GDM1 (cell line): ENCODE results near the gene GARNL3.

Source experiments
- DNase-seq: peaks from one replicate; lab custom pipeline; 2025; lab: John Stamatoyannopoulos, UW

GARNL3 gene, protein sequence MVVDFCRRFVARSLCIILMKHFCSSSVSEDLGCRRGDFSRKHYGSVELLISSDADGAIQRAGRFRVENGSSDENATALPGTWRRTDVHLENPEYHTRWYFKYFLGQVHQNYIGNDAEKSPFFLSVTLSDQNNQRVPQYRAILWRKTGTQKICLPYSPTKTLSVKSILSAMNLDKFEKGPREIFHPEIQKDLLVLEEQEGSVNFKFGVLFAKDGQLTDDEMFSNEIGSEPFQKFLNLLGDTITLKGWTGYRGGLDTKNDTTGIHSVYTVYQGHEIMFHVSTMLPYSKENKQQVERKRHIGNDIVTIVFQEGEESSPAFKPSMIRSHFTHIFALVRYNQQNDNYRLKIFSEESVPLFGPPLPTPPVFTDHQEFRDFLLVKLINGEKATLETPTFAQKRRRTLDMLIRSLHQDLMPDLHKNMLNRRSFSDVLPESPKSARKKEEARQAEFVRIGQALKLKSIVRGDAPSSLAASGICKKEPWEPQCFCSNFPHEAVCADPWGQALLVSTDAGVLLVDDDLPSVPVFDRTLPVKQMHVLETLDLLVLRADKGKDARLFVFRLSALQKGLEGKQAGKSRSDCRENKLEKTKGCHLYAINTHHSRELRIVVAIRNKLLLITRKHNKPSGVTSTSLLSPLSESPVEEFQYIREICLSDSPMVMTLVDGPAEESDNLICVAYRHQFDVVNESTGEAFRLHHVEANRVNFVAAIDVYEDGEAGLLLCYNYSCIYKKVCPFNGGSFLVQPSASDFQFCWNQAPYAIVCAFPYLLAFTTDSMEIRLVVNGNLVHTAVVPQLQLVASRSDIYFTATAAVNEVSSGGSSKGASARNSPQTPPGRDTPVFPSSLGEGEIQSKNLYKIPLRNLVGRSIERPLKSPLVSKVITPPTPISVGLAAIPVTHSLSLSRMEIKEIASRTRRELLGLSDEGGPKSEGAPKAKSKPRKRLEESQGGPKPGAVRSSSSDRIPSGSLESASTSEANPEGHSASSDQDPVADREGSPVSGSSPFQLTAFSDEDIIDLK

DNA sequence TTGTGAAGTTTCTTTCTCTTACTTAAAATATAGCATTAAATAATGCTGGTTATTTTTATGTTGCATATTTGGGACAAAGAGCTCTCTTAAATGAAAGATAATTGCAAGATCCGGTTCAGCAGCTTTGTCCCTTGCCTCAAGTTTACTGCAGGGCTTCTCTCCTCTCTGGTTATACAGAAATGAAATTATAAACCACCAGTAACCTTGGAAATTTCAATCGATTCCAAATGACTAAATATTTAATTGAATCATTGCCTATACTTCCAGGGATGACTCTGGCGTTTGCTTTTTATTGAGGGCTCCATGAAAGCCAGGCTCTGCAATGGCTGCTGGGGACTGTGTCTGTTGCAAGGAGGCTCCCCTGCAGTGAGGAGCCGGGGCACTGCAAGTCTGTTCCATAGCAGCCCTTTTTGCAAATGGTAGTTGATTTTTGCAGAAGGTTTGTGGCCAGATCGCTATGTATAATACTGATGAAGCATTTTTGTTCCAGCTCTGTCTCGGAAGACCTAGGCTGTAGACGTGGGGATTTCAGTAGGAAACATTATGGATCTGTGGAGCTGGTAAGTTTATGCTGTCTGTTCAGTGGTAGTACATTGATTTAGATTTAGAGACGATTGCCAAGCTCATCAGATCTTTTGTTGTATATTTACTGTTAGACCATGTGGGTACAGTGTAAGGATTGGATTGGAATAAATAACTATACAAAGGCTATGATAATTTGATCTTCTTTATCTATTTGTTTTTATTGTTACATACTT, at the start of gene GARNL3:
Gene GARNL3 (plus strand): TSS at position 313 of the 758 bp plus-strand sequence. CDS start 104 bp downstream, at position 417.
- DNase-seq = no peak

DNA sequence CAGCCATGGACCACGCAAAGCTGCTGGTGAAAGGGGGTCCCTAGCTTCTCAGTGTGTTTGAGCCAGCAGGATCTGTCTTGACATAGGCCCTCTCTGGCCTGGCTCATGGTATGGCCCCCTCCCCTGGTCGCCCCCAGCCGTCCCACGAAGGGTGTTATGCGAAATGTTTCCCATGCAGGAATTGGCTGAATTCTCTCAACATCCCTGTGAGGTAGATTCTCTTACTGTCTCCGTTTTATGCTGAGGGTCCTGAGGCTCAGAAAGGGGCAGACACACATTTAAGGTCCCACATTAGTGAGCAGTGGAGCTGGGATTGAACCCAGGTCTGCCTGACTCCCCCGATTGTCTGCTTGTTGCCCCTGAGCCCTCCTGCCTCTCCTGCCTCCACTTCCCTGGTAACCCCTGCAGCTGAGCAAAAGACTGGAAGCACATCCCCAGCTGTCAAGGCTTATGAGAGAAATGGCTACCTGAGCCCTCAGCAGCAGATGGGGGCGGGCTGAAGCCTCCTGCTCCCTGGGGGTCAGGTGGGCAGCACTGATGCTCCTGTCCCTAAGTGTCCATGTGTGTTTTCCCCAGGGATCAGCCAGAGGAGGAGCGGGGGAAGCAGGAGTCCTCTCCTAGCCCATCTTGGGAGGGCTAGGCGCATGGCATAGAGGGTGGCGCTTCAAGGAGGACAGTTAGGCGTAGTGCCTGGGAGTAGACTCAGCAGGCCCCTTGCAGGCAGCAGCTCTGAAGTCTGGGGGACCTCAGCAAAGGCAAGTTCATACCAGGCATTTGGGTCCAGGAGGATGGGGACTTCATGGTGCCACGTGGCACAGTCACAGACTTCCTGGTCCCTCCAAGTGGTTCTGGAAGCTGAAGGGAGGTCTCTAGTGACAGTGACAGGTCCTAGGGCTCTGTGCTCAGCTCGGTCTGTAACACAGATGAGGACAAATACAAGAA, 49.0 kb upstream of the GARNL3 start:
- DNase-seq = no peak

DNA sequence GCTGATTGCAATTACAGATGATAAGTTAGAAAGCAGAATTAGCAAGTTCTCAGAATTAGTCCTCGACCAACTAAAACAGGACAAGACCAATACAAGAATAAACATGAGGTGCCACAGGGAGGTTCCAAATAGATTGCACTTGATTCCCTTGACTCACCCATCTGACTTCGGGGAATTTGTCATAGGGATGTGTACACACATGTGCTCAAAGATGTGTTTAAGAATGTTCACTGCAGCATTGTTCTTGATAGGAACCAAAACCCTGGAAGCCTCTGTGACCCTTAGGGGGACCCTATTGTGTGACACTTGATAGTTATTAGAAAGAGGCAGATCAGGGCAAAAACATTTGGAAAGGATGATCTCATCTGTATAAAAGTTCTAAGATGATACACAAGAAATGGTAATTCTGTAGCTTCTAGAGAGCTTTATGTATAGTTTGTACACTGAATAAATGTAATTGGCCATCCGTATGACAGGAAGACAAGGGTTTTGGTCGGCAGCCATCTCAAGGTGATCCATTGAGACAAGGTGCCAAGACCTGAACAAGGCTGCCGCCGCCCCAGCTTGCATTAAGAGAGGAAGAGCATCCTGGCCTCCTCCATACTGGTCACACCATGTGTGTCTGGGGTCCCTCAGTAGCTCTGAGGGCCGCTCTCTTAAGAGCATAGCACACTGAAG, 48.2 kb upstream of the GARNL3 start:
- no peak for DNase-seq

DNA sequence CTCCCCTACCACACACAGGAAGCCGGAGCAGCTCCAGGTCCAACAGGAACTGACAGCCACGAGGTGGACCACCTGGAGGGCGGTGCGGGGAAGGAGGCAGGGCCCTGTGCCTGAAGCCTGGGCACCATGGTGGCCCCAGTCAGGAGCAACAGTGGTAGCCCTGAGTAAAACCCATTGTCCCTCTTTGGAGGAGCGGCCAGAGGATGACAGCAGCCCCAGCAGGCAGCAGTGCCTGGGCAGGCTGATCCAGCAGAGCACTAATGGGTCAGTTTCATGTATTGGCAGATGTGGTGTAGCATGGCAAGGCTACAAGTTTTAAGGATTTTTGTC, 47.7 kb upstream of the GARNL3 start:
- no peak for DNase-seq

DNA sequence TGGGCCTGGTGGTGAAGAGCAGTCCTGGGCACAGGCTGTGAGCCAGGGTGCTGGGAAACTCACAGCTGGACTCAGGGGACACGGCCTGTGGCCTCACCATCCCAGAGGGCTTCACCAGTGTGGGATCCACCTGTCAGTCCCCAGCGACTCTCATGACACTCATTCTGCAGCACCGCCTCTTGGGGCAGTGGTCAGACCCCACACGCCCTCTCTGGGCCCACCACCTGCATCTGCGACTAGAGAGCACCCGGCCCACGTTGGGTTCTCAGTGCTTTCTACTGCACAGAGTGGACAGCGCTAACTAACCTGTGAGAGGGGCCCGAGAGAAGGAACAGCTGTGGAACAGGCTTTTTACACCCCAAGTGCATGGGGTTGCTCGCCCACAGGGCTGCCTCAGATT, 45.8 kb upstream of the GARNL3 start:
- DNase-seq = no peak

DNA sequence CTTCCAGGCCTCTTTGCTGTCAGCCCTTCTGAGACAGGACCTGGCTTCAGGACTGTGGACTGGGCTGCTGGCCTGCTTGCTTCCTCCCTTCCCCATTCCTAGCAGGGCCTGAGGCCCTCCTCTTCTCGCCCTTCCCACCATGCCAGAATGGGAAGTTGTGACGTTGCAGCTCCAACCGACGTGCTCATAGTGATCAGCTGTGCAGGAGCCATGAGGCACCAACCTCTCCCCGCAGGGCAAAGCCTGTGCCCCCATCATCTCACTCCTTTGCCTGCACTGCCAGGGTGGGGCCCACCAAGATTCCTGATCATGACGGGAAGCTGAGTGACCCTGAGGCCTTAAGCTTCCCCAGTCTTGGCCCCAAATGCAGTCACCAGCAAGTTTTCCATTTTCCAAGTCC, 45.1 kb upstream of the GARNL3 start:
- DNase-seq = no peak

DNA sequence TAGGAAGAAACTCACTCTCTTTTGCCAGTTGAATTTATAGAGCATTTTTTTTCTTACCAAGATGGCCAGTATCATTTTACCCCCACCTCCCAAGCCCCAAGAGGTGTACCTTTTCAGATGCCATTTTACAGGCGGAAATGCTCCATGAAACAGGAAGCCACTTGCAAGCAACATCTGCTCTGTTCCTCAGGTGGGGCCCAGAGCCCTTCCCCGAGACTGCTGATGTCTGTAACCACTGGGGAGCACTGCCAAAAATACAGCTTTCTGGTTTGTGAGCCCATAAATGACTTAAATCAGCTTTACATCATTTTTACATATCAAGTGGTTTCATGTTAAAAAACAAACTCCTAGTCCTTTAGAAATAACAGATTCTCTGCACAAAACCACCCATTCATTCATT, 42.9 kb upstream of the GARNL3 start:
- no peak for DNase-seq

DNA sequence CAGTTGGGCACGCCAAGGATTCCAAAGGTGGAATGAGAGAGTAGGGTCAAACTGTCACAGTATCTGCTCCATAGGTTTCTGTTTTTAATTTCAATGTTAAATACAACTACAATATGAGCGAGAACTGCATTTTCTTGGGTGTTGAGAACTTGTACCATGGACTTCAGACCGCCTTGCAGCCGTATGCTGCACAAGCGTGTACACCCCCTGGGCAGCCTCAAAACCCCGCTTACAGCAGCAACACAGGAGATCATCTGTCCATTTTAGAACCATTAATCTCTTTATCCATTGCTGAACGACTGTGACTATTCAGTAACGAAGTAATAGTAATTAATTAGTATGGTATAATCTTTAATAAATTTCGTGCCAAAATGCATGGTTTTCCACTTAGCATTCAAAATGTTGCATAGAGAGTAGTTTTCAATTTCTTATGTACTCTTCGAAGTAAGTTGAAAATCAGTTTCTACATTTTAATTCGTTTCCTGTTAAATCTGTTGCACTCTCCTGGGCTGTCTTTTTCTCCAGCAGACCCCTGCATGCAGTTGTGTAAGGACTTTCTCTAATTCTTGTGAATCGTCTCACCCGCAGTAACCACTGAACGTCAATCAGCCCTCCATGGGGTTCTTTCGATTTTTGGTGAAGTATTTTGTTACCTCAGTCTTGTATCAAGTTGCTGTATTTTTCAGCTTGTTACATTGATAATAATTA, 42.0 kb upstream of the GARNL3 start:
- DNase-seq = no peak

DNA sequence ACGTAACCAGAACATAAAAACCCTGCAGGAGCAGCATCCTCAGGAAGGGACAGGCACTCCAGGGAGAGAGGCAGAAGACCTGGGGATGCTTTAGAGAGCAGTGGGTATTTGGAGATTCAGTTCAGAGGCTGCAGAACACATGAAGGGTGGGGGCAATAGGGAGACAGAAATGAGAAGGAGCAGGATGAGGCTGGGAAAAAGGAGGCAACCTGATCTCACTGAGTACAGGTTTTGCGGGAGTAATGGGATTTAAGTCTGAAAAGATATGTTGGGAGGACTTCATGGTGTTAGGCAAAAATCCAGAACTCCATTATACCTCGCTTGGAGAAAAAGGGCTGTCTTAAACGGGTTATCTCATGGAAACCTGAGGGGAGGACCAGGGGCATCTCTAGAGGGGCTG, 41.3 kb upstream of the GARNL3 start:
- no peak for DNase-seq

DNA sequence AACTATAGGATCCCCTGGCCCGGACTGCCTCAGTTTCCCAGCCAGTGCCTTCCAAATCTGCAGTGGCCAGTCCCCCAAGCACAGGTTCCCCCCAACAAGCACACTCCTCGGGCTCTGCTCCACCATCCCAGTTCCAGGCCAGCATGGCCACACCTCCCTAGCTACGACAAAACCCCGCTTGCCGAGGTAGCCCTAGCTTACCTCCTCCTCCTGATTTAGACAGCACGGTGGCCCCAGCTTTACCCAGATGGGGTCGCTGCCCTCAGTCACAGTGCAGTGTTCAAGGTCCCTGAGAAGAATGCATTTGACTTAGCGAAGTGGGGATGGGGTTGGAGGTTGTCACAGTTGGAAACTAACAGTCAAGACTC, 40.8 kb upstream of the GARNL3 start:
- DNase-seq = no peak

DNA sequence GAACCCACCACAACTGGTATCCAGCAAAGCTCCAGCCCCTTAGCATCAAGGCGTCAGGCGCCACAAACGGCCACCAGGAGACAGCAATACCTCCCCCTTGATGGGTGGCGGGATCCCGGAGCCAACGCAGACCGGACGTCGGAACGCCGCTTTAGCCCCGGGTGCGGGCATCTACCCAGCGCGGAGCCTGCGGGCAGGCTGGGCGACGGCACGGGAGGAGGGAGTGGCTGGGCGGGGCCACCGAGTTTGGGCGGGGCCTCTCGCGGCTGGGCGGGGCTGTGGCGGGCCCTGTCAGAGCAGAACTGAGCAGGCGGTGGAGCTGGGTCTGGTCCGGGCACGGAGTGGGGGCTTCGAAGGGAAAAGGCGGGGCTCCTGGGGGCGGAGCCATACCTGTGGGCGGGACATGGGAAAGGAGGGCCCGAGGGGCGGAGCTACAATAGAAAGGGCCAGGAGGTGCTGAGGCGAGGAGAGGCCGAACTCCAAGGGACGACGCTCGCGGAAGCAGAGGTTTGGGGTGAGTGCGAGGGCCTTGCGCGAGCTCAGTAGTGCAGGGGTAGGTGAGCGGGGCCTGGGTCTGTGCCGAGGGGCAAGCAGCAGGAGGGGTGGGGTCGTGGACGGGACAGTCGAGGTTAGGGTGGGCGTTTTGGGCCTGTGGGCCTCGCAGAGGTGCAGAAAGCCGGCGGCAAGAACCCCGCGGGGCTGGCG, 40.2 kb upstream of the GARNL3 start:
- peak; percentile 77 for DNase-seq

DNA sequence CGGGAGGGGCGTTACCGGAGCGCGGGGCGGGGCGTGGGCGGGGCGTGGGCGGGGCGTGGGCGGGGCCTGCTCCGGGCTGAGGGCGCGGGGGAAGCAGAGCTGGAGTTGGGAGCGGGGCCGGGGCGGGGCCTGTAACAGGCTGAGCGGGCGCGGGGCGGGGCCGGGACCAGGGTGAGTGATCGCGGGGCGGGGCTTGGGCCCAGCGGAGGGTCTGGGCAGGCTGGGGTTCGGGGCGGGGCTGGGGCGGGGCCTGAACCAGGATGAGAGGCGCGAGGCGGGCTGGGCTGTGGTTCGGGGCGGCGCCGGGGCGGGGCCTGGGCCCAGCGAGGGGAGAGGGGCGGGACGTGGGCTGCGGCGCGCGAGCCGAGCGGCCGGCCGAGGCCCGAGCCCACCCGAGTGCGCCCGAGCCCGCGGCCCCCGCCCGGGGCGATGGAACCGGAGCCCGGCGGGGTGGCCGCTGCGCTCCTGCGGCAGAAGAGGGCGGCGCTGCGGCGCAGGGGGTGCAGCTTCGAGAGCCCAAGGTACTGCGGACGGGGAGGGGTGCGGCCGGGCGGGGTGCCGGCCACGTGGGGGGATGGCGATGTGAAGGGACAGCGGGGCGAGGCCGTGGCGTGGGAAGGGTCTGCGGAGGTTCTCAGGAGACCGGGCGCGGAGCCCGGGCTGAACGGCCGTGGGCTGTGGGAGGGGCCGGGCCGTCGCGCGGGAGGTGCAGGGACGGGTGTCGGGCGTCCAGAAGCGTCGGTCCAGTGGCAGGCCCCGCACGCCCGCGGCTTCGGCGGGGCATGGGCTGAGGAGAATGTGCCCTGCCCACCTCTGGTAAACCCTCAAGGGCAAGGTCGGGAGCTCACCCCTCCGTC, 39.5 kb upstream of the GARNL3 start:
- DNase-seq = peak; percentile 83

DNA sequence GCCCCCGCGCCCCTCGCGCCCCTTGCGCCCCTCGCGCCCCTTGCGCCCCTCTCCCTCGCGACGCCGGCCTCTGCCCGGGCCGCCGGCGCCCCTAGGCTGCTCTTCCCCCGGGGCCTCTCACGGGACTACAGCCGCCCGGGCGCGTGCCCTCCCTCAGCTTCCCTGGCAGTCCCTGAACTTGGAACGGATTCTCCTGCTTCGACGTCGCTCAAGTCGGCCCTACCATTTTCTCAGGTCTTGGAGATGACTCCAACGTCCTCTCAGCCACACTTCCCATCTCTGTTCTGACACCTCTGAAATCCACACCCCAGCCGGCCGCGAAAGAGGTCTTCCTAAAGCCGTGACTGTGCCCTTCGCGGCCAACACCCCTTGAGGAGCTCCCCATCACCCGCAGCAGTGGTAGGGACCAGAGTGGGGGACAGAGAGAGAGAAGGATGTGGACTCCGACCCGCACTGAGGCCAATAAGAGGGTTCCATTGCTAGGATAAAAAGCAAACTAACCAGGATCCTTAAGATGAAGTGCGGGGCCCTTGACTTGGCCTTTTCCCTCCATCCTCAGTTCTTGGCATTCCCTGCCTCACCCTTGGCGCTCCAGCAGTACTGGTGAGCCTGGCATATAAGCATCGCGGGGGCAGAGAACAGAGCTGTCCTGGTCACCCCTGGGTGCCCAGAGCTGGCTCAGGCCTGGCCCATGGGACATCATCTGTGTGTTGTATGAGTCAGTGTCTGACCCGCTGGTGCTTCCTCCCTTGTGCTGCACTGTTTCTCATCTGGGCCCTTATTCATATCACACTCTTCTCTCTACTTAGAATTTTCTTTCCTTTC, 38.6 kb upstream of the GARNL3 start:
- no peak for DNase-seq

DNA sequence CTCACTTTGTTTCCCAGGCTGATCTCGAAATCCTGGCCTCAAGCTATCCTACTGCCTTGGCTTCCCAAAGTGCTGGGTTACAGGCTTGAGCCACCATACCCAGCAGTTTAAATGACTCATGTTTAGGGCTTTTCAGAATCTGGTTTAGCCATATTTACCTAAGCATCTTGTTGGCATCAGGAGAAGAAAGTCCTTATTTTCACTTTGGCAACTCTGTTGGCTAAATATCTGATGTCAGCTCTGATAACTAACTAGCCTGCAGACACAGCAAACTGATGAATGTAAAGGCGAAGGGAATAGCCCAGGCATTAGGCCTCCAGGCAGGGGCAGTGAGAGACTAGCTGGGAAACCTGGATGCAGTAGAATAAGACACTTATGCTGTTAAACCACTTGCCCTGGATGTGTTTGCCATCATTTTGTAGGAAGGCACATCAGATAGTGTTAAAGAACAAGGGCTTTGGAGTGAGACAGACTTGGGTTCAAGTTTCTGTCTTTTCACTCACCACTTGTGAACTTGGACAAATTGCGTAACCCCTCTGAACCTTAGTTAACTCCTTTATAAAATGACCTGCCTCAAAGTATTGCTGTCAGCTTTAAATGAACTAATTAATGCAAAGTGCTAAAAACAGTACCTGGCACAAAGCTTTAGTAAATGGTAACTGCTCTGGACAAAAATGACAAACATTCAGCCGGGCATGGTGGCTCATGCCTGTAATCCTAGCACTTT, 34.7 kb upstream of the GARNL3 start:
- DNase-seq = no peak

DNA sequence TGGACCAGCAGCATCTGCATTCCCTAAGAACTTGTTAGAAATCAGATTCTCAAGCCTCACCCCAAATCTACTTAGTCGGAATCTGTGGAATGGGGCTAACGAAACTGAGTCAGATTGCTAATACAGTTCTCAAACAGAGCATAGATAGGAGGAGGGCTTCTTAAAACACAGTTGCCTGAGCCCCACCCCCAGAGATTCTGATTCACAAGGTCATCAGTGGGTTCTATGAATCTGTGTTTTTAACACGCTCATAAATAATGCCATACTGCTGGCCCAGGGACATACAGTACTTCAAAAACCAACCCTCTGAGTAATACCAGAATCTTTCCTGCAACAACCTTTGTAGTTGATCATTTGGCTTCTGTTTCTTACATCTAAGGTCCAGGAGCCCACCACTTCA, 32.9 kb upstream of the GARNL3 start:
- DNase-seq = no peak

DNA sequence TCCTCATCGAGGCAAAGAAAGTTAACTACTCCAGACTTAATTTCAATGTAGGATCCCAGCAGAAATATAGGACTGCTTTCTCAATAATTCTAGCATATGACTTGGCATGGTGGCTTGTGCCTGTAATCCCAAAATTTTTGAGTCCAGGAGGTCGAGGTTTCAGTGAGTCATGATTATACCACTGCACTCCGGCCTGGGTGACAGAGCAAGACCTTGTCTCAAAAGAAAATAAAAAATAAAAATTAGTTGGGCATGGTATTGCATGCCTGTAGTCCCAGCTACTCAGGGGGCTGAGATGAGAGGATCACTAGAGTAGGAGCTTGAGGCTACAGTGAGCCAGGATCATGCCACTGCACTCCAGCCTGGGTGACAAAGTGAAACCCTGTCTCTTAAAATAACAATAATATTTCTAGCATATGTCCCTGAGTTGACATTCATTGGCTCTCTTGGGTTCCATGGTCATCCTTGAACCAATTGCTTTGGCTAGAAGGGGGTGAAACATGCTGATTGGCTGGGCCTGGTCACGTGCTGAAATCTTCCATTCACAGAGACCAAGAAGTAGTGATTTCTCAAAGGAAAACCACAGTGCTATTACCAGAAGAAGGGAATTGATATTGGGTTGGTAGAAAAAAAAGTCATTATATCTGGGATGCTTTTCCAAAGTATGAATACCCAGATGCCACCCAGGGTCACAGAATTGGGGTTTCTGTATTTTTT, 31.6 kb upstream of the GARNL3 start:
- DNase-seq = no peak
